ENCODE measurements around the gene ZNF20.

ZNF20 gene

DNA sequence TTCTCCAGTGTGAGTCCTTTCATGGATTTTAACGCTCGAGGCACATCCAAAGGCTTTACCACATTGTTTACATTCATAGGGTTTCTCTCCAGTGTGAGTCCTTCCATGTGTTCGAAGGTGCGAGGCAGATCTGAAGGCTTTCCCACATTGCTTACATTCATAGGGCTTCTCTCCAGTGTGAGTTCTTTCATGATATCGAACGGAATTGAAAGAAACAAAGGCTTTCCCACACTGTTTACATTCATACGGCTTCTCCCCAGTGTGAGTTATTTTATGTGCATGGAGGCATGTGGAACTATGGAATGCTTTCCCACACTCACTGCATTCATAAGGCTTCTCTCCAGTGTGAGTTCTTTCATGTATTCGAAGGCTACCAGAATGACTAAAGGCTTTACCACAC, 5.2 kb upstream of the ZNF20 start:
- Mint-ChIP-seq H3K4me3 (no peak overlapping the region), H3K4me1 (peaks cover 14% of the 10 kb centered on the region), H3K36me3 (ENCODE audit: low read depth) (peaks cover 95% of the 10 kb centered on the region), H3K9me3 (peaks cover 38% of the 10 kb centered on the region), H3K27ac (no peak overlapping the region), H3K27me3 (ENCODE audit: low read depth) (peaks cover 3% of the 10 kb centered on the region)
- TF ChIP-seq CTCF (IDR thresholded peaks at IDR 0.05; ENCODE audit: unreplicated experiment in 3 of 3), result no peak

GRCh38 chr19:12141405-12141736, 1.2 kb upstream of the ZNF20 start:
- H3K4me1 Mint-ChIP-seq, result peaks cover 24% of the 10 kb centered on the region
- peaks cover 36% of the 10 kb centered on the region for H3K9me3 Mint-ChIP-seq
- H3K27me3 Mint-ChIP-seq (ENCODE audit: low read depth), result peaks cover 3% of the 10 kb centered on the region
- H3K36me3 Mint-ChIP-seq (ENCODE audit: low read depth), result peaks cover 91% of the 10 kb centered on the region
- no peak for TF ChIP-seq CTCF (IDR thresholded peaks at IDR 0.05; ENCODE audit: unreplicated experiment in 3 of 3)
- peak overlapping the region; percentile 96 to 98 (median 98) for H3K4me3 Mint-ChIP-seq
- peak overlapping the region; percentile 59 to 91 (median 69) for H3K27ac Mint-ChIP-seq

- Mint-ChIP-seq H3K27ac (peak overlapping the region; percentile 69 to 95 (median 91)), H3K4me3 (peak overlapping the region; percentile 96 to 98 (median 98)), H3K36me3 (ENCODE audit: low read depth) (peaks cover 91% of the 10 kb centered on the region), H3K4me1 (peaks cover 24% of the 10 kb centered on the region), H3K9me3 (peaks cover 32% of the 10 kb centered on the region), H3K27me3 (ENCODE audit: low read depth) (peaks cover 3% of the 10 kb centered on the region)
- TF ChIP-seq CTCF (IDR thresholded peaks at IDR 0.05; ENCODE audit: unreplicated experiment in 3 of 3), result peak; percentile 74 to 86 (median 76)
These were observed 625 bp upstream of the ZNF20 start for GRCh38 chr19:12140545-12141404.

GRCh38 chr19:12139269-12139668, 881 bp downstream of the ZNF20 start:
- H3K36me3 Mint-ChIP-seq (ENCODE audit: low read depth), result peaks cover 91% of the 10 kb centered on the region
- peaks cover 24% of the 10 kb centered on the region for H3K4me1 Mint-ChIP-seq
- H3K27me3 Mint-ChIP-seq (ENCODE audit: low read depth), result no peaks in the 10 kb centered on the region
- peaks cover 35% of the 10 kb centered on the region for H3K9me3 Mint-ChIP-seq
- H3K4me3 Mint-ChIP-seq, result peak overlapping the region; percentile 96 to 98 (median 98)
- peak overlapping the region; percentile 69 to 95 (median 91) for H3K27ac Mint-ChIP-seq
- no peak for TF ChIP-seq CTCF (IDR thresholded peaks at IDR 0.05; ENCODE audit: unreplicated experiment in 3 of 3)

- peaks cover 52% of the 10 kb centered on the region for H3K9me3 Mint-ChIP-seq
- no peak for TF ChIP-seq CTCF (IDR thresholded peaks at IDR 0.05; ENCODE audit: unreplicated experiment in 3 of 3)
- peak overlapping the region; percentile 76 to 98 (median 96) for H3K4me3 Mint-ChIP-seq
- H3K36me3 Mint-ChIP-seq (ENCODE audit: low read depth), result peaks cover 93% of the 10 kb centered on the region
- peaks cover 22% of the 10 kb centered on the region for H3K4me1 Mint-ChIP-seq
- H3K27ac Mint-ChIP-seq, result peak overlapping the region in 1 of 3 experiments; percentile 50
- H3K27me3 Mint-ChIP-seq (ENCODE audit: low read depth), result no peaks in the 10 kb centered on the region
These were observed 2.8 kb downstream of the ZNF20 start for GRCh38 chr19:12137221-12137940.

Data from nephron (organoid).